HCT116 (cell line): ENCODE measurements around the gene MEAF6.

Experiments
- CEBPB ChIP-seq: IDR thresholded peaks from 2 replicates; pipeline ENCODE4 v1.6.1; 2012; ENCODE audit warnings: low read depth
- ELF1 ChIP-seq: IDR thresholded peaks from 2 replicates; pipeline ENCODE4 v1.6.1; 2012; ENCODE audit warnings: low read depth, borderline replicate concordance
- EZH2 ChIP-seq: fragments of 200-600 bp; sonication (generic); IDR thresholded peaks from 2 replicates; pipeline ENCODE4 v1.6.1; 2017; ENCODE audit warnings: antibody characterized with exemption, mixed run types
- FOSL1 ChIP-seq: IDR thresholded peaks from 2 replicates; pipeline ENCODE4 v1.6.1; 2012; ENCODE audit warnings: low read depth
- POLR2A ChIP-seq: IDR thresholded peaks from 2 replicates; pipeline ENCODE4 v1.7.0; 2011; ENCODE audit warnings: borderline replicate concordance; ENCODE audit not compliant: insufficient read depth, insufficient read length; ENCODE audit errors: extremely low read depth
- POLR2AphosphoS5 ChIP-seq: IDR thresholded peaks from 2 replicates; pipeline ENCODE4 v1.6.1; 2011; ENCODE audit warnings: mild to moderate bottlenecking, low read depth, low read length, moderate library complexity
- TF ChIP-seq, protein P1 (sequence below), 3 experiments: fragments of 200-600 bp in 1 of 3; sonication (generic) in 1 of 3; IDR thresholded peaks in 2 of 3; conservative IDR thresholded peaks in 1 of 3; 2 replicates each; pipeline ENCODE4 v1.5.1; 2012 to 2017; ENCODE audit warnings: low read depth in 2 of 3, low read length in 2 of 3, antibody characterized with exemption in 1 of 3, borderline replicate concordance in 1 of 3, control low read depth in 1 of 3, mild to moderate bottlenecking in 1 of 3, mixed read lengths in 1 of 3, mixed run types in 1 of 3, moderate library complexity in 1 of 3; ENCODE audit not compliant: insufficient read depth in 1 of 3

DNA sequence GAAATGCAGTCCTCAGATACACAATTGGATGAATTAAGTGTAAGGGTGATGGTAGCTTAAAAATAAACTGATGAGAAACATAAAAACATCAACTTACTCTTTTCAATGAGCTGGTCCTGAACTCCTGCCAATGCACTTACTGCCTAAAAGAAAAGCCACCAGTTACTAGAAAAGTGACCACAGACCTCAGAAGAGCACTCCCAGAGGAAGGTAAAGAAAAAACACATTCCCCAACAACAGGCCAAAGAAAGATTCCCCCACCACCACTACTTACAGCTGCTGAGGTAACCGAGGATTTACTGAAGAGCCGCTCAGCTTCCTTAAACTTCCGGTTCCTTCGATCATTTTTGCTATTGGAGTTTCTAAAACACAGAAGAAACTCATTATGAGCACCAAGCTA is 5.4 kb downstream of the MEAF6 start:
- TF ChIP-seq, protein P1, sequence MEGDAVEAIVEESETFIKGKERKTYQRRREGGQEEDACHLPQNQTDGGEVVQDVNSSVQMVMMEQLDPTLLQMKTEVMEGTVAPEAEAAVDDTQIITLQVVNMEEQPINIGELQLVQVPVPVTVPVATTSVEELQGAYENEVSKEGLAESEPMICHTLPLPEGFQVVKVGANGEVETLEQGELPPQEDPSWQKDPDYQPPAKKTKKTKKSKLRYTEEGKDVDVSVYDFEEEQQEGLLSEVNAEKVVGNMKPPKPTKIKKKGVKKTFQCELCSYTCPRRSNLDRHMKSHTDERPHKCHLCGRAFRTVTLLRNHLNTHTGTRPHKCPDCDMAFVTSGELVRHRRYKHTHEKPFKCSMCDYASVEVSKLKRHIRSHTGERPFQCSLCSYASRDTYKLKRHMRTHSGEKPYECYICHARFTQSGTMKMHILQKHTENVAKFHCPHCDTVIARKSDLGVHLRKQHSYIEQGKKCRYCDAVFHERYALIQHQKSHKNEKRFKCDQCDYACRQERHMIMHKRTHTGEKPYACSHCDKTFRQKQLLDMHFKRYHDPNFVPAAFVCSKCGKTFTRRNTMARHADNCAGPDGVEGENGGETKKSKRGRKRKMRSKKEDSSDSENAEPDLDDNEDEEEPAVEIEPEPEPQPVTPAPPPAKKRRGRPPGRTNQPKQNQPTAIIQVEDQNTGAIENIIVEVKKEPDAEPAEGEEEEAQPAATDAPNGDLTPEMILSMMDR (IDR thresholded peaks at IDR 0.05 in 2 of 3, conservative IDR thresholded peaks at IDR 0.05 in 1 of 3; ENCODE audit: borderline replicate concordance in 1 of 3, insufficient read depth in 1 of 3, low read depth in 2 of 3, low read length in 2 of 3), result peak in 2 of 3 experiments; percentile 27 to 39; a peak in 3 of 6 replicates
- TF ChIP-seq POLR2A (no peak), EZH2 (no peak), ELF1 (no peak), POLR2AphosphoS5 (no peak), CEBPB (no peak), FOSL1 (no peak)
